ENCODE results near the gene SPATA18.

SPATA18 gene

GRCh38 chr4:52051213-52051614 lies at the start of gene SPATA18:
Gene SPATA18 (plus strand): TSS chr4:52051304. CDS start chr4:52051705, 401 bp downstream.
- DNase-seq = no peak

- DNase-seq = no peak
These were observed 49.5 kb upstream of the SPATA18 start for GRCh38 chr4:52001616-52002015.

GRCh38 chr4:52004414-52004813 lies 46.7 kb upstream of the SPATA18 start:
- DNase-seq = no peak

DNA sequence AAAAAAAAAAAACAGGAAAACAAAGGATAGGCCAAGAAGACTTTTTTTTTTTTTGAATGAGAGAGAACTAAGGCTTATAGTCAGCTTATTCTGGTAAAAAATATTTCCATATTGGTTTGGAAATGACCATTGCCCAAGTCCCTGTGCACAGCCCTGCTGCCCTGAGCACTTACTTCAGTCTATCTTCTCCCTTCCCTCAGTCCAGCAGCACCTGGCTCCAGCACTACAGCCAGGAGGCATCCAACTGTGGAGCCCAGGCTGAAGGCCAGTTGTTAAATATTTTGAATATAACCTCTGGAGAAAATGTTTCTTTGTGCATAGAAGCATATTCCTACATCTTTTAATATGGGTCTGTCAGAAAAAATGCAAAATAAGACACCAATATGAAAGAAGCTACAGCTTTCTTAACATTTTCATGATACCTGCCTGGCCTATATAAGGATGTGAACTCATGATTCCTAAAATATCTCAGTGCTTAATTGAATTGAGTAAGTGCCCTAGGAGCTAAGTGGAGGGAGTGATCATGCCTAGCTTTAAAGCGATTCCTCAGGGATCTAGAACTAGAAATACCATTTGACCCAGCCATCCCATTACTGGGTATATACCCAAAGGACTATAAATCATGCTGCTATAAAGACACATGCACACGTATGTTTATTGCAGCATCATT lies 45.4 kb upstream of the SPATA18 start:
- no peak for DNase-seq

- DNase-seq = no peak
These were observed 44.2 kb upstream of the SPATA18 start for GRCh38 chr4:52006887-52007286.

DNA sequence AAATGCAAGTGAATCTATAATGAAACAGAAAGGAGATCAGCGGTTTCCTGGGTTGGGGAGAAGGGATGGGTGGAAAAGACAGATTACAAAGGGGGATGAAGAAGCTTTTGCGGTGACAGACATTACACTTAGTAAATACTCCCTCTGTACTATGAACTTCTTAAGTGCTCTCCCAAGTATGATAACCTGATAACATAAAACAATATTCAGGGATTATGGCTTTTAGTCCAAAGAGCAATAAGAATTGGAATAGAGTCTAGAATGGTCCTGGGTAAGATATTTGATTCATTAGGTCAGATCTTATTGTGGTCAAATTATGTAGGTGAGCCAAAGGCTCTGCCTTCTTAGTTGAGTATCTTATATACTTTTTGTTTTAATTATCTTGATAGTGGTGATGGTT lies 40.1 kb upstream of the SPATA18 start:
- no peak for DNase-seq

GRCh38 chr4:52012651-52013050 lies 38.5 kb upstream of the SPATA18 start:
- DNase-seq = no peak

DNA sequence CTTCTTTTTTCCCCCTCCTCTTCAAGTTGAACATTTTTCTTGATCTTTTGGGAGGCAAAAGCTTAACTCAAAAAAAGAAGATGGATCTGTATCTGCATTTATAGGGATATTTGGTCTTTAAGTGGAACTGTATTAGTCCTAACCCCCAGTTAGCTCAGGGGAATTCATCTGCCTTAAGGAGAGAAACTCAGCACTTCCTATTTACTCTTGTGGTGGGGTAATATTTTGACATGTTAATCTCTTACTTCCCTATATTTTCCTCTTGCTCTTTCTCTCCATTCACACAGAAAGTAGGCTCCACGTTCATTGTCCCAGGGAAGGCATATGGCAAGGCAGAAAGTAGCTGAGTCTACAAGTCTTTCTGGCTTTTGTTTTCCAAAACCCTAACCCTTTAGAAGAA lies 36.2 kb upstream of the SPATA18 start:
- no peak for DNase-seq

DNA sequence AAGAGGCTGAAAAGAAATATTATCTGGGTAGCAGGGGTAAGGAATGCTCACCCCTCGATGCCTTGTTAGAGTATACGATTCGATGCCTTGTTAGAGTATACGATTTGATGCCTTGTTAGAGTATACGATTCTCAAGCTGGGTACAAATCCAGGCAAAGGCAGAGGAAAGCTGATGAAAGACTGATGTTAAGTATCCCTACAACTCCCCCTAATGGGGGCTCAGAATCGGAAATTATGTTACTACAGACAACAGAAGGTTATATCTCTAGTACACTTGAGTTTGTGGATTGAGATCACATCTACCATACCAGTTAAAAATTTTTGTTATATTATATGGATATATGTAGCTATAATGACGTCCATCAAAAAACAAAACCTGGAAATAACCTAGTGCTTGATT lies 35.7 kb upstream of the SPATA18 start:
- no peak for DNase-seq

- no peak for DNase-seq
These were observed 34.1 kb upstream of the SPATA18 start for GRCh38 chr4:52016981-52017380.

GRCh38 chr4:52017814-52018213 lies 33.3 kb upstream of the SPATA18 start:
- DNase-seq = no peak

GRCh38 chr4:52019936-52020657 lies 31.0 kb upstream of the SPATA18 start, which contains the start of gene LRRC66:
Gene LRRC66 (minus strand): TSS chr4:52020363. CDS start chr4:52017613, 2,750 bp downstream.
- DNase-seq = no peak

GRCh38 chr4:52028970-52029369 lies 22.1 kb upstream of the SPATA18 start:
- DNase-seq = no peak

GRCh38 chr4:52032005-52032404 lies 19.1 kb upstream of the SPATA18 start:
- DNase-seq = no peak

- no peak for DNase-seq
These were observed 15.9 kb upstream of the SPATA18 start for GRCh38 chr4:52035190-52035589.

DNA sequence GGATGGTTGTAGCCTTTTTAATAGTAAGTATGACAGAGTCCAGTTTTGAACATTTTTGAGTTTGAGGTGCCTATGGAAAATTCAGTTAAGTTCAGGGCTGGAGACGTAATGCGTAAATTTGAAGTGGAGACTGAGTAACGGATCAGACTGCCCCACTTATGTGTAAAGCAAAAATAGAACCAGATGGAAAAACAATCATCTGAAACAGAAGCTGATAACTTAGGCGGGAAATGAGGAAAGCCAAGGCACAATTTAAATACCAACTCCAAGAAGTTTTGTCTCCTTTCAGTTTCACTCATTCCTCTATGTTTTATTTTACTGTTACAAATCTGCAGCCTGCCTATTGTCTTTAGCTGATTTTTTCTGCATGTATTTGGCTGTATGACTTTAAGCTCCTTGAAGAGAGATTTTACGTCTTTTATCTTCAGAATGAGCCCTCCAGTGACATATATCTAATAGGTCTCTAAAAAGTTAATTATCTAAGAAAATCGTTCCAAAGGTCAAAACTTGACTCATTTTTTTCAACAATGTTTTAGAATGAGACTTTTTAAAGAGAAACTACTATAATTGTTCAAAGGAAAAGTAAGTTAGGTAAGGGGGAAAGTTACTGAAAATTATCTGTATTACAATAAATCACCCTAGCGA lies 14.1 kb upstream of the SPATA18 start:
- no peak for DNase-seq

- no peak for DNase-seq
These were observed 13.4 kb upstream of the SPATA18 start for GRCh38 chr4:52037689-52038102.

DNA sequence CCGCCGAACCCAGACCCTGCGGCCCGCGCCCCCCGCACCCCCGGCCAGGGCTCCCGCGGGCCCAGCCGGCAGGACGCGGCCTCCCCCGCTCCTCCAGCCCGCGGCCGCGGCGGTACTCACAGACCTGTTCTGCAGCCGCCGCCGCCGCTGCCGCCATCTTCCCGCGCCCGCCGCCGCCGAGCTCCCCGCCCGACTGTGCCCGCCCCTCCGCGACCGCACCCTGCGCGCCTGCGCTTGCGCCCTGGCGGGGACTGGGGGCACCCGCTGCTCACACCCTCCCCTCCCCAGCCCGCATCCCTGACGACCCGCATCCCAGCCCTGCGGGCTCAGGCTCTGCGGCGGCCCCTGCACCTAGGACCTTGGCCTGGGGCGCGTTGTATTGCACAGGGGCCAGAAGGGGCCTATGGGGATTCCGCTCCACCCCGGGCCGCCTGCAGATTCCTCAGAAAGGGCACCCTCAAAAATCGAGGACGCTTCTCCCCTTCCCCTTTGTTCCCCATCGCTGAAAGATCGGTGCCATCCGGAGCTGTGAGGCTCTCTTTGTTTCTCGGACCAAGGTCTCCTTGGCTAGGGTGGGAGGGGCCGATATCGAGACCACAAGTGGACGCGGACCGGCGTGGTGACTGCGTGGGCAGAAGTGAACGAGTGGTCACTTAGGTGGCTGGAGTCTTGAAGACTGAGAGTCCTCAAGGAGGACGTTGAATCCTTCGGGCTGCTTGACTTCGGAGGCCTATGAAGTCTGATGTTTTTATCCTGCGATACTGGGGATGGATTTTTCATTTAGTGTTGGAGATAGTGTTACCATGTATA lies 12.8 kb upstream of the SPATA18 start, which contains the start of gene SGCB:
Gene SGCB, minus strand, starts transcription at position 197 of the 810 bp plus-strand sequence. Its CDS starts 40 bp downstream, at position 157.
- peak; percentile 3 for DNase-seq

- no peak for DNase-seq
These were observed 6.1 kb upstream of the SPATA18 start for GRCh38 chr4:52045028-52045427.

- DNase-seq = no peak
These were observed 1.8 kb upstream of the SPATA18 start for GRCh38 chr4:52049266-52049665.

GRCh38 chr4:52051615-52052474 lies 741 bp downstream of the SPATA18 start:
- DNase-seq = no peak

DNA sequence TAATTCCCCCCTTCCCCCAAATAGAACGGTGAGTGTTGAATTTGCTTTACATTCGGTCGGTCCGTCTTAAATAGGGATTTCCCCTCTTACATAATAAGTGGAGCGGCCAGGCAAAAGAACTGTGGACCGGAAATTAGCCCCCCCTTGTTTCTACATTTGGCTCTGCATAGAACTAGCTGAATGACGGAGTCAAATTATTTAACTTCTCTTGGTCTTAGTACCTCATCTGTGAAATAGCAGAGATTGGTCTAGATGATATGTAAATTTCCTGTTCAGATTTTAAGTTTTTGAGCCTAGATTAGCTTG lies 1.3 kb downstream of the SPATA18 start:
- no peak for DNase-seq

Data from GOT3 (cell line).